OCI-LY1 (cell line): ENCODE data around the gene AMOTL1.

Experiments
- CTCF ChIP-seq: fragments of 200-600 bp; sonication (generic), shearing (Covaris generic); IDR thresholded peaks from 2 replicates; pipeline ENCODE4 v1.5.1; 2017; ENCODE audit warnings: mild to moderate bottlenecking, antibody characterized with exemption, low read length, moderate library complexity, mixed read lengths
- EZH2 ChIP-seq: fragments of 200-600 bp; sonication (generic), shearing (Covaris generic); IDR thresholded peaks from 2 replicates; pipeline ENCODE4 v1.8.0; 2017; ENCODE audit warnings: borderline replicate concordance, mixed run types, mild to moderate bottlenecking, antibody characterized with exemption, low read length, moderate library complexity, mixed read lengths

GRCh38 chr11:94870422-94870821, 102.3 kb downstream of the AMOTL1 start:
- TF ChIP-seq CTCF (no peak), EZH2 (no peak)
